Measurements from ENCODE around the gene MYBL2. TPM values are rescaled to one million over a fixed set of nuclear protein-coding genes. Genes with fewer than 3 reads are reported as not detected.

MYBL2 gene
- total and polyA plus RNA-seq, 2 donors (not counting 3 experiments of a cell fraction or from before 2014, with no cell fraction given): 35.7 to 105 TPM

DNA sequence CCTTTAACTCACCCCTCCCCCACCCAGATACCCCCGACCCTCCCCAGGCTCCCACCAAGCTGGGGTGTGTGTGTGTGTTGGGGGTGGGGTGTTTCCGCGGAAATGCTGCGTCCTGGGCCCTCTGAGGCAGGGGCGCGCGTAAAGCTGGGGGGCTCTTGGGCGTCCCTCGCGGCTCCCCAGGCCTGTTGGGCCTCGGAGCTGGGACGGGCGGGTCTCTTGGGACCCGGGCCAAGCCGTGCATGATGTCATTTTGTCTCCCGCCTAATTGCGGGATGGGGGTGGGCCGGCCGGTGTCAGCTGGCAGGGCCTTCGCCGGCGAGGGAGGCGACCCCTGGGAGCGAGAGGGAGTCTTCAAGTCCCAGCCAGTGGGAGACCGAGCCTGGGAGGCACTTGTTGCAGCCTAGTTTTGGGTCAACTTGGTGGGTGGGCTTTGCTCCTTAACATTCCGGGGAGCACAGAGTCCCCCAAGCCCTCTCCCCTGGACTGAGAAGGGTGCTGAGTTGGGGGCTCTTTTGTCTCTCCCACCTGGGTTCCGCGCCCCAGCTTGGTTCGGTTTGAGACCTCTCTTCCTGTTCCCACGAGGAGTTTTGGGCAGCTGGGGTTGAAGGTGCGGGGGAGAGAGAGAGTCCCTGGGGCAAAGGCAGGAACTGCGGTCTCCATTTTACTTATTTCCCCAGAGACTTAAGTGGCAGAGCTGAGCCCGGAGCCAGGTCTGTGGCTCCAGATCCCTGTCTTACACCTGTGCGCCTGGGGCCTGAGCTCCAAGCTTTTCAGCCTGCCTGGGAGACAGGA, 623 bp downstream of the MYBL2 start:
- DNase-seq (ENCODE audit: low read depth, low spot score): no peak
- BruUV-seq (replicated peaks): TSS peak; percentile 20

More for the DNA sequence above, 623 bp downstream of the MYBL2 start:
- POLR2A ChIA-PET: interaction anchor here (0.7 kb wide), 1 partner anchor 15 kb away, joined by 3 read pairs; no protein-coding TSS in a partner anchor
- intact Hi-C loops (cut with micrococcal nuclease): loop anchor here (2.0 to 10.0 kb wide), 3 partner anchors 77 to 247 kb away; partner anchors contain the start of genes IFT52, SRSF6 and TOX2
- peak overlapping the region; percentile 14 for H3K27ac ChIP-seq (ENCODE audit: insufficient read depth, low read depth, low read length)
- peaks cover 25% of the 10 kb centered on the region for H3K79me2 ChIP-seq (ENCODE audit: control insufficient read depth, insufficient read depth, low read length)
- CTCF ChIA-PET: interaction anchor here (1.2 kb wide), 1 partner anchor 22 kb away, joined by 4 read pairs; no protein-coding TSS in a partner anchor
- H3K4me3 ChIP-seq (replicated peaks in 1 of 3; ENCODE audit: insufficient read depth in 1 of 3, low read depth in 1 of 3, low read length in 3 of 3): peak overlapping the region; percentile 35 to 47 (median 43)
- no peaks in the 10 kb centered on the region for H3K9me3 ChIP-seq (replicated peaks; ENCODE audit: control insufficient read depth, insufficient read depth, low read length)
- peak overlapping the region; percentile 38 for H3K4me2 ChIP-seq (ENCODE audit: insufficient read depth, low read length)
- FAIRE-seq: no peak
- H2AFZ ChIP-seq (ENCODE audit: low read depth, low read length): peak overlapping the region; percentile 2
- TF ChIP-seq FOS (IDR thresholded peaks at IDR 0.05; ENCODE audit: borderline replicate concordance, insufficient read depth, low read length) (no peak), EZH2 (IDR thresholded peaks at IDR 0.05; ENCODE audit: borderline replicate concordance, low read depth, low read length, severe bottlenecking) (no peak), POLR2AphosphoS5 (IDR thresholded peaks at IDR 0.05; ENCODE audit: insufficient read depth, low read depth, low read length) (no peak), JUN (IDR thresholded peaks at IDR 0.05; ENCODE audit: borderline replicate concordance, insufficient read depth, insufficient read length, low read depth) (no peak), MYC (IDR thresholded peaks at IDR 0.05; ENCODE audit: low read depth, low read length) (no peak), POLR2A (IDR thresholded peaks at IDR 0.05; ENCODE audit: low read depth, low read length) (no peak), GATA2 (IDR thresholded peaks at IDR 0.05; ENCODE audit: insufficient read depth, insufficient read length, low read depth, low read length) (no peak)
- TF ChIP-seq, protein P1, sequence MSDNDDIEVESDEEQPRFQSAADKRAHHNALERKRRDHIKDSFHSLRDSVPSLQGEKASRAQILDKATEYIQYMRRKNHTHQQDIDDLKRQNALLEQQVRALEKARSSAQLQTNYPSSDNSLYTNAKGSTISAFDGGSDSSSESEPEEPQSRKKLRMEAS (IDR thresholded peaks at IDR 0.05; ENCODE audit: insufficient read depth, insufficient read length): no peak
- TF ChIP-seq, protein P2, sequence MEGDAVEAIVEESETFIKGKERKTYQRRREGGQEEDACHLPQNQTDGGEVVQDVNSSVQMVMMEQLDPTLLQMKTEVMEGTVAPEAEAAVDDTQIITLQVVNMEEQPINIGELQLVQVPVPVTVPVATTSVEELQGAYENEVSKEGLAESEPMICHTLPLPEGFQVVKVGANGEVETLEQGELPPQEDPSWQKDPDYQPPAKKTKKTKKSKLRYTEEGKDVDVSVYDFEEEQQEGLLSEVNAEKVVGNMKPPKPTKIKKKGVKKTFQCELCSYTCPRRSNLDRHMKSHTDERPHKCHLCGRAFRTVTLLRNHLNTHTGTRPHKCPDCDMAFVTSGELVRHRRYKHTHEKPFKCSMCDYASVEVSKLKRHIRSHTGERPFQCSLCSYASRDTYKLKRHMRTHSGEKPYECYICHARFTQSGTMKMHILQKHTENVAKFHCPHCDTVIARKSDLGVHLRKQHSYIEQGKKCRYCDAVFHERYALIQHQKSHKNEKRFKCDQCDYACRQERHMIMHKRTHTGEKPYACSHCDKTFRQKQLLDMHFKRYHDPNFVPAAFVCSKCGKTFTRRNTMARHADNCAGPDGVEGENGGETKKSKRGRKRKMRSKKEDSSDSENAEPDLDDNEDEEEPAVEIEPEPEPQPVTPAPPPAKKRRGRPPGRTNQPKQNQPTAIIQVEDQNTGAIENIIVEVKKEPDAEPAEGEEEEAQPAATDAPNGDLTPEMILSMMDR (IDR thresholded peaks at IDR 0.05; ENCODE audit: extremely low read depth in 1 of 2, insufficient read depth in 1 of 2, low read depth in 1 of 2, low read length in 2 of 2): no peak
- no peaks in the 10 kb centered on the region for H3K9me1 ChIP-seq (replicated peaks; ENCODE audit: control insufficient read depth, extremely low read depth, insufficient read depth, low read length)
- H3K36me3 ChIP-seq (ENCODE audit: control insufficient read depth in 2 of 2, extremely low read depth in 1 of 2, insufficient read depth in 2 of 2, low read length in 2 of 2): no peaks in the 10 kb centered on the region
- H4K20me1 ChIP-seq (replicated peaks; ENCODE audit: control insufficient read depth, extremely low read depth, insufficient read depth, low read length): no peaks in the 10 kb centered on the region
- dilution Hi-C loops (cut with MboI; ENCODE audit: extremely low pct_ligation_motif_present, low sequenced_read_pairs): no loop called here
- peaks cover 0 to 7% of the 10 kb centered on the region in 2 experiments for H3K27me3 ChIP-seq (ENCODE audit: control insufficient read depth in 2 of 2, insufficient read depth in 2 of 2, low read length in 2 of 2)
- H3K9ac ChIP-seq (replicated peaks; ENCODE audit: extremely low read depth, insufficient read depth, low read length): peak overlapping the region; percentile 59
- peaks cover 15% of the 10 kb centered on the region for H3K4me1 ChIP-seq (ENCODE audit: control insufficient read depth, extremely low read depth, insufficient read depth, low read length)
